A172 (cell line): Measurements from ENCODE around the gene NLRP12. TPM values are rescaled to one million over a fixed set of nuclear protein-coding genes. Genes with fewer than 3 reads are reported as not detected.
A peak's percentile ranks its signal among the peaks of the same experiment; 100 is the strongest.
"Not testable (repeated sequence)": the region's sequence is repeated elsewhere in the genome, so short reads cannot be mapped to it uniquely, and the experiment has no call there.

Source experiments
- DNase-seq: peaks from one replicate; pipeline ENCODE4 v3.0.0-alpha.2; 2015; ENCODE audit warnings: low spot score
- total RNA-seq: library from RNA; depleted of rRNA; stranded (reverse); fragments of >200 nt; shearing (Covaris generic); gene quantifications from 2 replicates; pipeline ENCODE4 v1.2.3, GENCODE V29; 2014; rRNA removed

NLRP12 gene
- not detected in 2 replicates for total RNA-seq

GRCh38 chr19:53824134-53824611 is at the start of gene NLRP12:
Gene NLRP12 (minus strand): TSS chr19:53824314. CDS start chr19:53824174, 140 bp downstream.
- DNase-seq: no peak

DNA sequence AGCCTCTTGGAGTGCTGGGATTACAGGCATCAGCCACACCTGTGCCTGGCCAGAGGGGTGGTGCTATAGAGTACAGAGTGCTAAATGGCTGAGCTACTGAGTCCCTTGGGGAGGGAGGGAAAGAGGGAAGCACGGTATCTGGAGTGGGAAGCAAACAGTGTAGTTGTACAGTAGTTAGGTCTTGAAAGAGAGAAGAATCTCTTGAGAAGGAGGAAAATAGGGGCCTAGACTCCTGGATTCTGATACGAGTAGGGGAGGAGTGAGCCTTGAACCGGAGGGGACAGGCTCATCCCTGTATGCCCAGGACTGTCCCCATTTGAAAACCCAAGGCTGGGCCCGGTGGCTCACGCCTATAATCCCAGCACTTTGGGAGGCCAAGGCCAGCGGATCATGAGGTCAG is 48.6 kb upstream of the NLRP12 start:
- DNase-seq: no peak

DNA sequence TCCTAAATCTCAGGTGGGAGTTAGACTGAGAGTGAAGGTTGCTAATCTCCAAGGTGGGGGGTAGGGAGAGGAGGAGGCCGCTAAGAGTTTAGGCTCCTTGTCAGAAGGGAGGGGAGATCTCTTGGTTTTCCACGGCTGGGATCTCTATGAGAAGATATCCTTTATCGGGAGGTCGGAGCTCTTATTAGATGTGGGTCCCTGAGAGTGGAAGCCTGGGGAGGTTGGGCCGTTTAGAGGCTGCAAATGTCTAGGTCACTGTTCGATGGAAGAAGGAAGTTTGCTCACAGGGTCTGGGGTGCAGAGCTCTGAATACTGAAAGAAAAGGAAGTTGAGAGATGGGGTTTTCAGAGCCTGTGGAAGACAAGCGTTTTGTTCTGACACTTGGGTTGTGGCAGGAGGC is 47.3 kb upstream of the NLRP12 start:
- DNase-seq: no peak

GRCh38 chr19:53870485-53870844 is 46.4 kb upstream of the NLRP12 start:
- DNase-seq: no peak

GRCh38 chr19:53869805-53870484 is 45.8 kb upstream of the NLRP12 start:
- not testable (repeated sequence) for DNase-seq

- peak; percentile 89 for DNase-seq
Measured at GRCh38 chr19:53868892-53869804, 45.0 kb upstream of the NLRP12 start.

DNA sequence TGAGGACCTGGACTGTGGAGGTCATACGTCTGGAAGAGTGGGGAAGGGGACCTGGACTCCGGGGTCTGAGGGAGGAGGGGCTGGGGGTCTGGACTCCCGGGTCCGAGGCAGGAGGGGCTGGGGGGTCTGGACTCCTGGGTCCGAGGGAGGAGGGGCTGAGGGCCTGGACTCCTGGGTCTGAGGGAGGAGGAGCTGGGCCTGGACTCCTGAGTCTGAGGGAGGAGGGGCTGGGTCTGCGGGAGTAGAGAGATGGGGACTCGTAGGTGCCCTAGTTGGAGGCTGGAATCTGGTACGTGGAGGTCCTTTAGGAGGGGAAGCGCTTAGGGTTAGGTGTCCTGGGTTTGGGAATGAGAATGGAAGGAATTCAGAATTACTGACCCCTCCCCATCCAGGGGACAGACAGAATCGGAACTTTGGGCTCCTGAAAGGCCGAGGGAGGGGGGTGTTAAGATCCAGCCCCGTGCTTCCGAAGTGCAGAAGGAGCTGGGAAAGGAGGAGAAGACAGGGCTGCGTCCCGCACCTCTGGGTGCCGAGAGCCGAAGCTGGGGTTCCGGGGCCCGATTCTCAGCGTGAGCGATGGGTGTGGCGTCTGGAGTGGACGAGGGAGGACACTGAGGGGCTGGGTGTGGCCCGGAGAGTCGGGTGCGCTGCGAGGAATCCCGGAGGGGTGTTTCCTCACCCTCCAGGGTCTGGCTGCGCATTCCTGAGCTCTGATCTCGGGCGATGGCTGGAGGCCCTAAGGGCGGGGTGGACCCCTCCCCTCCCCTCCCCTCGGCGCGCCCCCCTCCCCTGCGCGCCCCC is 44.2 kb upstream of the NLRP12 start:
- DNase-seq: peak; percentile 83

DNA sequence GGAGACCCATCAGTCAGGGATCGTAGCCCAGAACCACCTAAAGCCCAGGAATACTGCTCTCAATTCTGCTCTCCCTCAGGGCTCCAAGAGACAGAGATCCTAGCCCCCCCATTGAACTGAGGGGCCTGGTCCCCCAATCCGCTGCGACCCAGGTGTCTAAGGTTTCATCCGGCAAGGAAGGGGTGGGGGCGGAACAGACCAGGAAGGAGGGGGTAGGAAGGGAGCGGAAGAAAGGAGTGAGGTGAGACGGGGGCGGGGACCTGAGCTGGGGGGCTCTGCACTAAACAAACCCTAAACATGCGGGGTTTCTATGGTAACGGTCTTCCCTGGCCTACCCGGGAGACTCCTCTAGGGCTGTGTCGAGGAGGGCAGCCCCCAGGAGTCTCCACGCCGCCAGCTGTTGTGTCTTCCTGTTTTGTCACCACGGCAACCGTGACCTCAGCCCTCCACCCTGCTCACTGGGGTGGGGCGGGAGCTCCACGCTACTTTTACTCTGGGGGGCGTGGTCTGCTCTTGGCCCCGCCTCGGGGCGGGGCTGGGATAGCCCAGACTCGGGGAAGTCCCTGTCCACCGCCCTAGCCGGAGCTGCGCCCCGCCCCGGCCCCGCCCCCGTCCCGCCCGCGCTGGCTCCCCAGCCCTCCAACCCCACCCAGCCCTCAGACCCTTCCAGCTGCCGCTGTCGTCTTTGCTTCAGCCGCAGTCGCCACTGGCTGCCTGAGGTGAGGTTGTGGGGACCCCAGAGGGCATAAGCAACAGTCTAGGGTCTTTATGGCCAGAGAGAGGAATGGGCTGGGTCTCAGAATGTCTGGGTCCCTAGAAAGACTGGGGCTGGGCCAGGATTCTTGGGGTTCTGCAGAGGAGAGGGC is 43.3 kb upstream of the NLRP12 start, which contains the start of gene MYADM:
Gene MYADM, plus strand, starts transcription at position 659 of the 866 bp plus-strand sequence. CDS start 5,647 bp downstream, outside the sequence.
- peak; percentile 100 for DNase-seq

DNA sequence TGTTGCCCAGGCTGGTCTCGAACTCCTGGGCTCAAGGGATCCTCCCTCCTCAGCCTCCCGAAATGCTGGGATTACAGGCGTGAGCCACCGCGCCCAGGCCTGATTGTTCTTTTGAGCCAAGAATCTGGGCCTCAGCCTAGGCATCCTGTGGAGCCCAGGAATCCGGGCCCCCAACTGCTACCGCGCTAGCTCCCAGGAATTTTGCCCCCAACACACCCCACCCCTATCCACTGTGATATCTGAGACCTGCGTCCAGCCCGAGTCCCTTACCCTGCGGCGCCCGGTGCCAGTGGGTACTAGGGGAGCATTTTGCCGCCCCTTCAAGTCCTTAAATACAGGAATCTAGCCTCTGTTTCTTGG is 42.7 kb upstream of the NLRP12 start:
- no peak for DNase-seq

DNA sequence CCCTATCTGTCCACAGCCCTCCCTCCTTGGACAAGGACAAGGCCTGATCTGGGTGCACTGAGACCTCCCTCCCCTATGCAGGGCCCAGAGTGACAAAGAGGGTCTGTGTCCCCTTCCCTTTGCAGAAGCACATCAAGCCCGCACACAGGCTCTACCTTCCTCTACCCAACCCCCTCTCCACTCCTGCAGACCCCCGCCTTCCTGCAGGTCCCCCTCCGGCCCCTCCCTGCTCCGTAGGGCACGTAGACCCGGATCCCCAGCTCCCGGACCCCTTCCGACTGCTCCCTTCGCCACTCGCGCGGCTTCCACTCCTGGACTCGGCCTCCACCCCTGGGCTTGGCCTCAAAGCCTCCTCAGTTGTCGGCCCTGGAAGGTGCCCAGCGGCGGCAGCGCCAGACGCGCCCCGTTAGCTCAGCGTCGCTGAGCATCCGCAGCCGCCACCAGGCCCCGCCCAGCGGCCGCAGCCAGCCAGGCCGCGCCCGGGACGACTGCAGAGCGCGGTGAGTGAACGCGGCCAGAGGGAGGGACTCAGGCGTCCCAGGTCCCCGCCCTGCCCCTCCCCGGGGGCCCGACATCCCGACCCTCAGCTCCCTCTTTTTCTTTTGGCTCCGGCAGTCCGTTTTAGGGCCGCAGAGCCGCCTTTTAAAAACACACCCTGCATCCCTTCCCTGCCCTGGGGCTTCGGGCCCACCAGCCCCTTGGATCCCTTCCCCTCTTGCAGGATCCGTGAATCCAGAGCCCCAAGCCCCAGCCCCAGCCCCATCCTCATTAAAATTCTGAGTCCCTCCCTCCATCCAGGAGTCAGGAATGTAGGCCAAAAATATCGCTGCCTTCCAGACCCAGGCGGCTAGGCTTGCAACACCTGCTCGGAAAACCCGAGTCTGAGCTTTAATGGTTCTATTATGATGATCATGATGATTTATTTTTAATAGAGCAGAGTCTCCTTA is 42.1 kb upstream of the NLRP12 start:
- DNase-seq: peak; percentile 81

DNA sequence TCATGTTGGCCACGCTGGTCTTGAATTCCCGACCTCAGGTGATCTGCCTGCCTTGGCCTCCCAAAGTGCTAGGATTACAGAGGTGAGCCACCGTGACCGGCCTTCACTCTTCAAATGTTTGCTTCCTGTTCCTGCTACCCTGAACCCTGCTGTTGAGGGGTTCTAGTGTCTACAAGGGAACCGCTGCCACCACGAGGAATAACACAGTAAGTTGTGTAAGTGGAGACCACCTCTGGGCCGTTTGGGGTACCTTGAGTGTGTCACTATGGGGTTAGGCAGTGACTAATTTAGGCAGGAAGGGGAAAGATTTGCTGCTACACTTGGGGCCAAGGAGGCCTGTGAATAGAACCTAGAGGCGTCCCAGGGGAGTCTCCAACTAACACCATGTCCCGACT is 41.4 kb upstream of the NLRP12 start:
- peak; percentile 72 for DNase-seq

GRCh38 chr19:53864308-53864836 is 40.3 kb upstream of the NLRP12 start:
- no peak for DNase-seq

GRCh38 chr19:53853707-53854106 is 29.6 kb upstream of the NLRP12 start:
- DNase-seq: no peak

- DNase-seq: peak; percentile 98
Measured at GRCh38 chr19:53849237-53849676, 25.1 kb upstream of the NLRP12 start.

- DNase-seq: no peak
Measured at GRCh38 chr19:53847555-53847954, 23.4 kb upstream of the NLRP12 start.

GRCh38 chr19:53844849-53845246 is 20.7 kb upstream of the NLRP12 start:
- no peak for DNase-seq

DNA sequence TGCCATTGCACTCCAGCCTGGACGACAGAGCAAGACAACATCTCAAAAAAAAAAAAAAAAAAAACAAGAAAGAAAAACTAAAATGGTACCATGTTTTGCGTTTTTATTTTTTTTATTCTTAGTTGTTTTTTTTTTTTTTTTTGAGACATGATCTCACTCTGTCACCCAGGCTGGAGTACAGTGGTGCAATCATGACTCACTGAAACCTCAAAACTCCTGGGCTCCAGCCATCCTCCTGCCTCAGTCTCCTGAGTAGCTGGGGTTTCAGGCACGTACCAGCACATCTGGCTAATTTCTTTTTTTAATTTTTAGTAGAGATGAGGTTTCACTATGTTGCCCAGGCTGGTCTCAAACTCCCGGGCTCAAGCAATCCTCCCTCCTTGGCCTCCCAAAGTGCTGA is 16.8 kb upstream of the NLRP12 start:
- peak; percentile 91 for DNase-seq

- not testable (repeated sequence) for DNase-seq
Measured at GRCh38 chr19:53840241-53840640, 16.1 kb upstream of the NLRP12 start.

- not testable (repeated sequence) for DNase-seq
Measured at GRCh38 chr19:53838446-53838845, 14.3 kb upstream of the NLRP12 start.
